CD4-positive, alpha-beta T cell treated with Interleukin-2 at 100 ng/mL for 4 hours (primary cell): ENCODE results near the gene MXRA8.
"Not testable (repeated sequence)": the region's sequence is repeated elsewhere in the genome, so short reads cannot be mapped to it uniquely, and the experiment has no call there.

Experiments used
- DNase-seq: peaks from one replicate; pipeline ENCODE4 v3.0.0-alpha.2; 2020; ENCODE audit warnings: low spot score

Gene MXRA8, protein sequence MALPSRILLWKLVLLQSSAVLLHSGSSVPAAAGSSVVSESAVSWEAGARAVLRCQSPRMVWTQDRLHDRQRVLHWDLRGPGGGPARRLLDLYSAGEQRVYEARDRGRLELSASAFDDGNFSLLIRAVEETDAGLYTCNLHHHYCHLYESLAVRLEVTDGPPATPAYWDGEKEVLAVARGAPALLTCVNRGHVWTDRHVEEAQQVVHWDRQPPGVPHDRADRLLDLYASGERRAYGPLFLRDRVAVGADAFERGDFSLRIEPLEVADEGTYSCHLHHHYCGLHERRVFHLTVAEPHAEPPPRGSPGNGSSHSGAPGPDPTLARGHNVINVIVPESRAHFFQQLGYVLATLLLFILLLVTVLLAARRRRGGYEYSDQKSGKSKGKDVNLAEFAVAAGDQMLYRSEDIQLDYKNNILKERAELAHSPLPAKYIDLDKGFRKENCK

GRCh38 chr1:1358433-1359271, at the start of gene MXRA8:
TSS of gene MXRA8 (minus strand) at chr1:1358555. CDS start at chr1:1358504, 51 bp downstream.
- DNase-seq, result no peak

GRCh38 chr1:1407636-1408318, 49.4 kb upstream of the MXRA8 start:
- DNase-seq, result no peak

DNA sequence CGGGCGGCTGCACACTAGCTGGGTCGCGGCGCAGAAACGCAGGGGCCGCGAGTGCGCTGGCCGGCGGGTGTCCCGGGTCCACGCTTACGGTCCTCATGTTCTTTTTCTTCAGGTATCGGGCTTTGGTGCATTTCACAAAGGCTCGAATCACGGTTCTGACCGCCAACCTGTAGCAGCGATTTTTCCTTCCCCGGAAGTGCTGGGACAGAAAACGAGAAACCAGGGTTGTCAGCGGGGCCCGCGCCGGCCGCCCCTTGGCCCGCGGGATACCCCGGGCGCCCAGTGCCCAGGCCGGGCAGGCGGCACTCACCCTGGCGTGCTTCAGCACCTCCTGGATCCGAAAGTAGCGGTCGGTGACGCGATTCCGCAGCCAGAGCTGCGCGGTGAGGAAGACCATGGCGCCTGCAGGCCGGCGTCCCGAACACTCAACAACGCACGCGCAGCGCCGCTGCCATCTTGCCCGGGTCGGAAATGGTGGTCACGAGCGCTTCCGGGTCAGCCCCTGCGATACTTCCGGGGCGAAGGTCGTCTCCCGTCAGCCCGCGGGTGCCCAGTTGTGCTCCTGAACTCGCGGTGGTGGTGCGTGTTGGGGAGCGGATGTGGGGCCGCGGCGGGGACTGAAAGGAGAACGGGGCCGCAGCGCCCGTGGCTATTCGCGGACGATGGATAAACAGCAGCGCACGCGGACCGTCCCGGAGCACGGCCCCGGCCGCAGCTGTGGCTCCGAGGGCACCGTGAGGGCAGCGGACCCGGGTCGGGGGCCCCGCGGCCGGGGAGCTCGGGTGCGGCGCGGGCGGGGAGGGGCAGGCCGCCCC, 48.7 kb upstream of the MXRA8 start, which contains the start of gene MRPL20:
Gene MRPL20, minus strand, starts transcription at position 473 of the 815 bp plus-strand sequence. Its CDS starts 76 bp downstream, at position 397.
- peak; percentile 95 for DNase-seq

DNA sequence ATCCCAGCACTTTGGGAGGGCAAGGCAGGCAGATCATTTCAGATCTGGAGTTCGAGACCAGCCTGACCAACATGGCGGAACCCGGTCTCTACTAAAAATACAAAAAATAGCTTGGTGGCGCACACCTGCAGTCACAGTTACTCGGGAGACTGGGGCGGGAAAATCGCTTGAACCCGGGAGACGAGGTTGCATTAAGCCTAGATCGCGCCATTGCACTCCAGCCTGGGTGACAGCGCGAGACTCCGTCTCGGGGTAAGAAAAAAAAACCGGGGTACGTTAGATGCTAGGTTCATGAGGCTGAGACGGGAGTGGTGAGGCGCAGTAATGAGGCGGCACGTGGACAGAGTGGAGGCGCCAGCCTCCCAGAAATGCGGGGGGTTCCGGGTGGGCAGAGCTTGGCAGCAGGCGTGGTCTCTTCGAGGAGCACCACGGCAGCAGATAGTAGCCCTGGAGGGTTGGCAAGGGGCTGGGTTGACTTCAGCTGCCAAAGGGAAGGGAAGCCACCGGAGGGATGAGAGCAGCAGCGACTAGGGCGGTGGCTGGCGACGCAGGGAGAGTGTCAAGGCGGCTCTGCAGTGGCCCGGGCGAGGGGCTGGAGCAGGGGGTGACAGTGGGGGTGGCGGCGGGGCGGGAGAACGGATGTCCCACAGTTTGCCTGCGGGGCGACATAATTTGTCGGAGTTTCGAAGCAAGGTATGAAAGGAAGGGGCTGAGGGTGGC, 47.9 kb upstream of the MXRA8 start:
- no peak for DNase-seq

GRCh38 chr1:1403653-1404052, 45.3 kb upstream of the MXRA8 start:
- no peak for DNase-seq

GRCh38 chr1:1402901-1403392, 44.6 kb upstream of the MXRA8 start:
- DNase-seq, result not testable (repeated sequence)

DNA sequence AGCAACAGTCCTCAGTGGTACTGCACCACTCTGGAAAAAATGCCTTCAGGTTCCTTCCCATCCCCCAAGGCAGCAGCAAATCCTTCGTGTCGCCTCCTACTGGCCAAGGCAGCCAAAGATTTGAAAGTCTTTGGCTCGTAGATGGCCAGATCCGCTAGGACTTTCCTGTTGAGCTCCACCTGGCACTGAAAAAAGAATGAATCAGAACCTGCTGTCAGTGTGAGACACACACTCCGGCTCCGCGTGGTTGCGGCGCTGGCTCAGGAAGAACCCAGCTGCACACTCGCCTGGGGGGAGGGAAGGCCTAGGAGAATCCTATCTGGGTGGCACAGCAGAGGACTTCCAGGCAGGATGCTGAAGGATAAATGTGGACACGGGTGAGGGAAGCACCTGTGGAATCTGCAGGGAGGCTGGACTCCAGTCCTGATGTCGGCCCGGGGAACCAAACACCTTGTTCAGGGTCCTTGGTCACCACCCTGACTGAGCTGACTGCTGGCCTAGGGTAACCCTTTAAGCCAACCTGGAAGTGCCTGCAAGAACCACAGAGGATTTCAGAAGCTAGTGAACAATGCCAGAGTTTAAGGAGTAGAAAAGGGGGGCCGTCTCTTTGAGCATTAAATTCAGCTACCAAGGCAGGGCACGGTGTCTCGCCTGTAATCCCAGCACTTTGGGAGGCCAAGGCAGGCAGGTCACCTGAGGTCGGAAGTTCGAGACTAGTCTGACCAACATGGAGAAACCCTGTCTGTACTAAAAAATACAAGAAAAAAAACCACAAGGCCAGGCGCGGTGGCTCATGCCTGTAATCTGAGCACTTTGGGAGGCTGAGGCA, 43.9 kb upstream of the MXRA8 start:
- DNase-seq, result peak; percentile 22

- no peak for DNase-seq
These were observed 43.2 kb upstream of the MXRA8 start for GRCh38 chr1:1401457-1402010.

- no peak for DNase-seq
These were observed 42.5 kb upstream of the MXRA8 start for GRCh38 chr1:1400576-1401456.

DNA sequence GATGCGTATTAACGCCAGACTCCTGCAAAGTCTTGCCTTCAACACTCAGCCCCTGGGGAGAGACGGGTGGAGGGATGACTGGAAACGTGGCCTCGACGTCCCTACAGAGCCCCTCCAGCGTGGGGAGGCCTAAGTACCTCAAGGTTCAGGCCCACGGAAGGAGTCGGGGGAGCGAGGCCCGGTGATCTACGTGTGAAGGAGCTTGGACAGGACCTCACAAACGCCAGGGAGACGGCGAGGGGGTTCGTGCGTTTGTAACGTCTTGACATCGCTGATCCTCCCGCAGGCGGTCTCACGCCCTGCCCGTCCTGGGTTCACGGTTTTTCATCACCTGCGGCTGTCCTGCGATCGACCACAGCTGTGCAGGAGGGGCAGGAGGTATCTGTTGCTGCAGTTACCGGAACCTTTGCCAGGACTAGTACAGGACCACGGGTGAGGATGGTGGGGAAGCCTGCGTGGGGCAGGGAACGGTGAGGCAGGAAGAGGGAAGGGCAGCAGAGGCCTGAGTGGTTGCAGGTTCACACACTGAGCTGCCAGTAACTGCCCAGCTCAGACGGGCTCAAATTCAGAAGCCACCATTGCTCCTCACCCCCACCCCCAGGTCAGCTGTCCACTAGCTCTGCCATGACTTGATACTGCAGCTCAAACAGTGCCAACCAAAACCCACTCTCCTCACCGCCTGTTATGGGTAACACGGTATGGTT, 41.7 kb upstream of the MXRA8 start:
- DNase-seq, result no peak

DNA sequence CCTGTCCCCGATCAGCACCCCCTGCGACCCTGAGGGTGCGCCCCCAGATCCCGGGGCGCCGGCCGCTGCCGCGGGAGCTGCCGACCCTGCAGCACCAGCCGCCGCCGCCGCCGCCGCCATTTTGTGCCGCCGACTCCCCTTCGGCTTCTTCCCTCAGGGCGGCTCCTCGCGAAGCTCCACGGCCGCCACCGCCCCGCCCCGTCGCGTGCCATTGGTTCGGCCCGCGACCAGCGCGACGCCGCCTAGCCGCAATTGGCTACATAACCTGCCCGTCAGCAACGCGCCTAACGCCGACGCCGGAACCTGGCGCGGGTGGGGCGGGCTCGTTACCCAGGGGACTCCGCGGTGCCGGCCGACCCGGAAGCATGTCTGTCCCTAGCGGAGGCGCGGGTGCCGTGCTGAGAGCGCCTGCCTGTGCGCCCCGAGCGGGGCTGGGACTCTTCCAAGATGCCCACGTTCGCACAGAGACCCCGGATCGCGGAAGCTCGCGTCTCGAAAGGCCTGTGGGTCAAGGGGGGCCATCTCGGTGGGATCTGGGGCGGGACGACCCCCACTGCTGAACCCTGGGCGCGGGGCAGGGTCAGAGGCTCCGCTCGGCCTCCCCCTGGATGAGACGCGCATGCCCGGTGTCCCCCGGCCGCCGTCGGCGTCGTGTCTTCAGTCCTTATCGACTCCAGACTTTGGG, 41.0 kb upstream of the MXRA8 start, which contains the start of gene CCNL2:
Gene CCNL2, minus strand, starts transcription at position 149 of the 685 bp plus-strand sequence. Its CDS starts 29 bp downstream, at position 120.
- DNase-seq, result peak; percentile 99

DNA sequence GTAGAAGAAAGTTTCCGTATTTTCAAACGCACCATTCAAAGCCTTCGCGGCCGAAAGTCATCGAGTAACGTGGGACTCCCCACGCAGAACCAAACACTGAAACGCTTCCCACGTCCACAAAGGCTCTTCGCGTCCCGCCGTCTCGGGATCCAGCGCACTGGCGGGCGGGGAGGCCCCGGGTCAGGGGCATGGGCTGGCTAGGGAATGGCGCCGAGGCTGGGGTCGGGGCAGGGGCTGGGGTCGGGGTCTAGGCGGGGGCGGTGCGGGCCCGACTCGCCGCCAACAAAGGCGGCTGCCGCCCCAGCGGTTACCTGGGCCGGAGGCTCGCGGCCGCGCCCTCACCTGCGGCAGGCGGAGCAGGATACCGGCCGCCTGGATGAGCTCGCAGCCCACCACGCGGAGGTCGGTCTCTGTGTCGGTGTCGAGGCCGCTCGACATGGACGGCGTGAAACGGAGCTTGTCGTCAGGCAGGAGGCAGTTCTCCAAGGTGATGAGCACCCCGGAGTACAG, 40.4 kb upstream of the MXRA8 start:
- no peak for DNase-seq

GRCh38 chr1:1397839-1398523, 39.6 kb upstream of the MXRA8 start:
- DNase-seq, result no peak

GRCh38 chr1:1395166-1395565, 36.8 kb upstream of the MXRA8 start:
- DNase-seq, result no peak

DNA sequence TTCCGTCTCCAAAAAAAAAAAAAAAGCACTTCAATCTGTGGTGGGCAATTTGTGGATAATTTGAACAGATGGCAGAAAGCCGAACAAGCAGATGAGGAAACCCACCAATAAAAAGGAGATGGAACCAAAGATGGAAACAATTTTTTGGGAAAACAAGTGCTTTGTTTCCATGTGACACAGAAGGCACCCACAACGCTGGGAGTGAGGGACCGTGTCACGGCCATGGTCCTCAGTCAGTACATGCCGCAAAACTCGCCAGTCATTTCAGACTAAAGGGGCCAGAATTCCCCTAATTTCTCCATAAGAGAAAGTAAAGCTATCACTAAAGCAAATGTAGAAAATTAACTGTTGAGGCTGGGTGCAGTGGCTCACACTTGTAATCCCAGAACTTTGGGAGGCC, 35.8 kb upstream of the MXRA8 start:
- DNase-seq, result no peak

DNA sequence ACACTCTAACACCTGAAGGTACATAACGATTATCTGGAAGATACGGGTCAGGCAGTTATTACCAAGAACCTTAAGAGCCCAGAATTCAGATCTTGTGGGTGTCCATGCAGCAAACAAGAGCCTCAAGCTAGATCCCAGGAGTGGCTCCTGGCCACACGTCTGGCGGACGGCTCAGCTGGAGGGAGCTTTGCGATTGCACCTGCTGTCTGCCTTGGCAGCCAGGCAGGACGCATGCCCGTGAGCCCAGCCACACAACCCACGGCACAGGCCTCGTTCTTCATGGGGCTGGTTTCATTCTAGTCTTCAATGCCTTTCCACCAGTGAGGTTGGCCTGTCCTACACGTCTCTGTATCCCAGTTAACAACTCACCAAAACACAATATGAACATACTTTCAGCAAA, 35.1 kb upstream of the MXRA8 start:
- no peak for DNase-seq
